GM21717 (cell line): Measurements from ENCODE around the gene RIMS3.
"Not testable (repeated sequence)": the region's sequence is repeated elsewhere in the genome, so short reads cannot be mapped to it uniquely, and the experiment has no call there.

Experiments
- ATAC-seq: cut with Tn5 transposase; IDR thresholded peaks from one replicate; pipeline ENCODE4 v1.9.1; 2021; ENCODE audit warnings: mild to moderate bottlenecking, moderate library complexity; ENCODE audit not compliant: unreplicated experiment

RIMS3 gene

GRCh38 chr1:40633523-40633922 is 32.0 kb downstream of the RIMS3 start:
- ATAC-seq: no peak

- ATAC-seq: no peak
These were observed 34.8 kb downstream of the RIMS3 start for GRCh38 chr1:40630488-40631223.

- ATAC-seq: not testable (repeated sequence)
These were observed 35.9 kb downstream of the RIMS3 start for GRCh38 chr1:40629546-40629945.

DNA sequence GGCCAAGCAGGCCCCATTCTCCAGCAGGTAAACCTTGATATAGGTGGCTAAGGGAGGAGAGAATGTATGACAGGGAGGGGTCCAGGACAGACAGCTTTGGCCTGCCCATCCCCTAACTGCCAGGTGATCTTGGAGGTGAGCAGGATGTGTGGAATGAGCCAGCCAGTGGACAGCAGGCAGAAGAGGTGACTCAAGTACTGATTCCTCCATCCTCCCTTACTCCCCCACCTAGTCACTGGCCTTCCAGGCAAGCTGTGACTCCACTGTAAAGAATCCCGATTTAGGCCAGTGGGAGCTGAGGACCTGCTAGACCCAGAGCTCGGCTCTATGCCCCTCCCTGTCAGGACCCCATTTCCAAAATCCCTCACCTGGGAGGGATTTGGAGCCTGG is 36.6 kb downstream of the RIMS3 start:
- no peak for ATAC-seq

- ATAC-seq: peak; percentile 52
These were observed 37.2 kb downstream of the RIMS3 start for GRCh38 chr1:40627987-40628902.

GRCh38 chr1:40626383-40626770 is 39.1 kb downstream of the RIMS3 start:
- no peak for ATAC-seq

DNA sequence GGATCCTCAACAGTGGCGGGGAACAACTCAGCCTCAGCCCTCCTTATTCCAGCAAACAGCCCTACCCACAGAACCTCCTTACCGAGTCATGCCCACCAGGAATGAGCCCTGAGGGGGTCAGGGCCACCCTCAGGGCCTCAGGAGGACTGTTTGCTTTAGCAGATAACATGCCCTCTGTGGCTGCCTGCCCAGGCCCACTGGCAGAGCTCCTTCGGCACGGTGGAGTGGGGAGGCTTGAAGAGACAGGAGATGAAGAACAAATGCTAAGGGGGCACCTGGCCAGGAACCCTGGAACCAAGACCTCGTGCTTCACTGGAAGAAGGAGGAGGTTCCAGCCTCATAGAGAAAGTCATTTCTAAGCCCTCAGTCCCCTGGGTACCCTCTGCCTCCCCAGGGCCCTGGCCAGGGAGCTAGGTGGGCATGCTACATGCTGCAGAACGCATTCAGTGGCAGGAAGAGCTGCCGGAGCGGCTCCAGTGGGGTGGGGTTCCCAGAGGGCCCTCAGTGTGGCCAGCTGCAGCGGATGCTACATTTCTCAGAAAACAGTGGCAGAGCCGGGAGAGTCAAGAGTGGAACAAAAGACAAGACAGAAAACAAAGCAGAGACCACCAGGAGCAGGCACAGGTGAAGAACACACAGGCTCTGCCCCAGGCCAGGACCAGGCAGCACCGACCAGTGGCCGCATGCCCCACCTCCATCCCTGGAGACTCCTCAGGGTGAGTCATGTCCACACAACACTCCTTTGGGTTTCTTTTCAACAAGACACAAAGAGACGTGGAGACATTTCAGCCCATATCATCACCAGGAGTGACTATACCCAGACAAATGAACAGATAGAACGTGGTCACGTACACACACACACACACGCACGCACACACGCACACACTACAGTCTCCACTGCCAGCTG is 39.8 kb downstream of the RIMS3 start:
- ATAC-seq: no peak

GRCh38 chr1:40625076-40625475 is 40.4 kb downstream of the RIMS3 start:
- ATAC-seq: no peak

- ATAC-seq: no peak
These were observed 42.4 kb downstream of the RIMS3 start for GRCh38 chr1:40622936-40623629.

DNA sequence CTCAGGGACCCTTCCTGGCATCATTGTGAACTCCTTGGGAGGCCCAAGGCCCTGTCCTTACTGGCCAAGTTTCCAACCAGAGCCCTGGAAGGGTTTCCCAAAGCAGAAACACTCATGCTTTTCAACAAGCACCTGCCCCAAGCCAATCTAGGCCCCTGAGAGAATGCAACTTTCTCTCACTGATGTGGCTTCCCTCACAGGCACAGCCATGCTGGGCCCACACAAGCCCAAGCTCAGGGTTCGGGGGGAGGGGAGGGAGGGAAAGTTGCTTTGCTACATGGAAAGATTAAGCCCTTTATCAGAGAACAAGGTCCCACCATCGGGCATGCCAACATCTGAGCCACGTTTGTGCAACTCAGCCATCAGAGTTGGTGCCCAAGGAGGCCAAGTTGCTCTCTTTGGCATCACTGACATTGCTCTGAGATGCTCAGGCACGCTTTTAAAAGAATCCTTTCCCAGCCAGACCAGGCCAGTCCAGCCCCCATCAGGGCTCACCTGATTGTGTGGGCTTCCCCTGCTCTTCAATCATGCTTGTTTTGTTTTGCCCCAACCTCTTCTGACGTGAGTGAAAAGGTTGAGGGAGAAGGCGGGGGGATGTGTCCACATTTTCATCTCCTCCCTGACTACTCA is 43.5 kb downstream of the RIMS3 start:
- ATAC-seq: no peak

- ATAC-seq: no peak
These were observed 44.8 kb downstream of the RIMS3 start for GRCh38 chr1:40620586-40621210.

DNA sequence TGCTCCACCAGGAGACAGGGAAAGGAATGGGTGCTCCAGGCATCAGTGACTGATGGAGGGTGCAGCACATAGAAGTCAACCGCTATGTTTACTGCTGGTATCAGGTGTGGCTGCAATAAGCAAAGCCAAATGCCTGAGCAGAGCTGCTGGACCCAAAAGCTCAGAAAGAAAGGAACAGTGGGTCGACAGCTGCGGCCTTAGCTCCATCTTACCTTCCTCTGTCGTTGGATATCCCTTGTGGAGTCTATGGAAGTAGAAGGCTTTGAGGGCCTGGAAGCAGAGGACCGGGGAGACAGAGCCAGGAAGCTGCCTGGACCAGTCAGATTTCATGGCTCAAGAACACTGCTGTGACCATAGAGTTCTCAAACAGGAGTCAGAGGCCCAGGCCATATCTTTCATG is 45.3 kb downstream of the RIMS3 start:
- no peak for ATAC-seq

- no peak for ATAC-seq
These were observed 47.4 kb downstream of the RIMS3 start for GRCh38 chr1:40618108-40618507.

DNA sequence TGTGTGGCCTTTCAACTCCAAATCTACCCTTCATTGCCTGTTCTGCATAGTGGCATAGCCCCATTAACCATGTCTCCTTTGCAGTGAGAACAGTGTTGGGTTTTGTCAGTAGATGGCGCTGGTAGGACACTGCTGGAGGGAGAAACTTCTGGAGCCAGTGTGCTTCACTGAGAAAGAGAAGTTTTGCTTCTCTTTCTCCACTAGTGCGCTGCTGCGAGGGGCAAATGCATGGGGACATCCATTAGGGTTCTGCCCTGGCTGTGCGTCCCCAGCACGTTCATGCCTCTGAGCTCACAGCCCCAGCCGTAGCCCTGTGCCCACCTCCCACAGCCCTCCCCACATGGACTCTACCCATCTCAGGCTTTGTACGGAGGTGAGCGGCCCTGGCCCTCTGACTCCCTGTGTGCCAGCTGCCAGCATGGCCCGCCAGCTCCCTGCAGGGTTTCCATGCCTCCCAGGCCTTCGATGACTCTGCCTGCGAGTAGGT is 53.1 kb downstream of the RIMS3 start:
- ATAC-seq: no peak

- no peak for ATAC-seq
These were observed 55.3 kb downstream of the RIMS3 start for GRCh38 chr1:40610156-40610555.

DNA sequence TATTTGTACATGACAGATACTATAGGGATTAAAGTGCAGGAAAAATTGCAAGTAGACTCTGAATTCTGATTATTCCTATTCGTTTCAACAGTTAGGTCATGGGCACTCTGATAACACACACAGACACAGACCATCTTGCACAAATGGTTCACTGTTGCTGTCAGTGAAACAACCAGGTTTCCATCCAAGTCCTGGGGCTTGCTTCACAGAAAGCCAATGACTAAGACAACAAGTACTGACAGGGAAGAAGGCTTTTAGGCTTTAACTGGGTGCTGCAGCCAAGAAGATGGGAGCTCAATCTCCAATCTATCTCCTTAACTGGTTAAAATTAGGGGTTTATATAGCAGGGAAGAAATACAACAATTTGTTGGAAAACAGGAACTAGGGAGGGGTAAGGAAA is 57.6 kb downstream of the RIMS3 start:
- ATAC-seq: no peak

DNA sequence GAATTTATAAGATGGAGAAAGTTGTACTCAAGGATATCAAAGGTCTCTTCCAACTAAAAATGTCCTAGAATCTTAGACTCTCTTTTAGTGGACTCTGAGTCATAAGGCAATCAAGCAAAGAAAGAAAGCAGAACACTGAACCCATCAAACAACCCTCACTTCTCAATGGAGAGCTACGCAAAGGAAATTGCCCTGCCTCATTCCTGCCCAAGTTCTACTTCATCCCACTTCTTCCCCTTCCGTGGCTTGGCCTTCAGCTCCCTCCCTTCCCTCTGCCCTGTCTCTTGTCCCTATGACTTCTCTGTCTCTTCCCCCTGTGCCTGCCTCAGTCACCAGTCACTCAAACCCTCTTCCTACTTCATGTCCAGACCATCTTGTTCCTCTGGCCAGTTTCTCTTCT is 58.5 kb downstream of the RIMS3 start:
- ATAC-seq: no peak

- ATAC-seq: no peak
These were observed 59.3 kb downstream of the RIMS3 start for GRCh38 chr1:40606194-40606593.

- ATAC-seq: no peak
These were observed 65.6 kb downstream of the RIMS3 start for GRCh38 chr1:40599926-40600325.
